Activated B cell treated with CpG ODN at 0.5 μM for 24 hours (primary cell): Measurements from ENCODE around the gene SLC35E1. TPM values are rescaled to one million over a fixed set of nuclear protein-coding genes. Genes with fewer than 3 reads are reported as not detected.
A peak's percentile ranks its signal among the peaks of the same experiment; 100 is the strongest.

ENCODE experiments used
- ATAC-seq: fragments of 200-7000 bp; cut with Tn5 transposase; one replicate; pipeline ENCODE4 v1.10.0; 2021; ENCODE audit warnings: low read depth, mild to moderate bottlenecking, moderate library complexity
- CTCF ChIA-PET: fragments of 350-600 bp; sonication (Branson Sonifier 250); formaldehyde crosslinking; loops from one replicate; lab custom pipeline; 2021; ENCODE audit warnings: antibody characterized with exemption; lab: Charles Lee
- POLR2A ChIA-PET: fragments of 350-600 bp; sonication (Branson Sonifier 250); formaldehyde crosslinking; loops from one replicate; lab custom pipeline; 2021; ENCODE audit warnings: antibody characterized with exemption; lab: Charles Lee
- DNase-seq: peaks from one replicate; pipeline ENCODE4 v3.0.0; 2022
- H3K27ac Mint-ChIP-seq: one replicate; pipeline ENCODE4 v1.8.0; 2020; ENCODE audit warnings: mixed read lengths
- H3K27me3 Mint-ChIP-seq: one replicate; pipeline ENCODE4 v1.8.0; 2021; ENCODE audit warnings: mixed read lengths
- H3K36me3 Mint-ChIP-seq: one replicate; pipeline ENCODE4 v1.8.0; 2021; ENCODE audit warnings: low read depth, mixed read lengths
- H3K4me1 Mint-ChIP-seq: one replicate; pipeline ENCODE4 v1.8.0; 2021; ENCODE audit warnings: mixed read lengths
- H3K4me3 Mint-ChIP-seq: one replicate; pipeline ENCODE4 v1.8.0; 2020; ENCODE audit warnings: mild to moderate bottlenecking, mixed read lengths
- H3K9me3 Mint-ChIP-seq: one replicate; pipeline ENCODE4 v1.8.0; 2020; ENCODE audit warnings: mixed read lengths
- intact Hi-C: fragments of 100-400 bp; cut with micrococcal nuclease; formaldehyde crosslinking; loops from one replicate; pipeline ENCODE4 v1.15.1; 2024
- total RNA-seq: library from RNA; stranded (reverse); gene quantifications from 2 replicates; pipeline ENCODE4 v1.2.3, GENCODE V29; 2022
- TF ChIP-seq, protein P1 (sequence below): fragments of 200-600 bp; IDR thresholded peaks from one replicate; pipeline ENCODE4 v1.8.0; 2022; ENCODE audit warnings: antibody characterized with exemption, mild to moderate bottlenecking

The SLC35E1 gene
- total RNA-seq, 1 donor from 2014 or later: 51.7 TPM

DNA sequence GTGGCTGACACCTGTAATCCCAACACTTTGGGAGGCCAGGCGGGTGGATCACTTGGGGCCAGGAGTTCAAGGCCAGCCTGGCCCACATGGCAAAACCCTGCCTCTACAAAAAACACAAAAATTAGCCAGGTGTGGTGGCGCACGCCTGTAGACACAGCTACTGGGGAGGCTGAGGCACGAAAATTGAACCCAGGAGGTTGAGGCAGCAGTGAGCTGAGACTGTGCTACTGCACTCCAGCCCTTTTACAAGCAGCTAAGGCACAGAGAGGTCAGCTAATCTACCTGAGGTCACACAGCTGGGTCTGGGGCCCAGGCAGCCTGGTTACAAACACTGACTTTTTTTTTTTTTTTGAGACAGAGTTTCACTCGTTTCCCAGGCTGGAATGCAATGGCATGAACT, 28.6 kb upstream of the SLC35E1 start:
- DNase-seq (no peak), ATAC-seq (no peak)
- ChIA-PET CTCF (no interaction called here), POLR2A (interaction anchor here (0.7 to 5.5 kb wide), 3 partner anchors 12 to 483 kb away, joined by 3 to 35 read pairs (median 4); no protein-coding TSS in a partner anchor)
- H3K4me3 Mint-ChIP-seq: no peak overlapping the region
- intact Hi-C loops: no loop called here
- H3K27ac Mint-ChIP-seq: no peak overlapping the region
- H3K9me3 Mint-ChIP-seq: no peaks in the 10 kb centered on the region
- peaks cover 15% of the 10 kb centered on the region for H3K36me3 Mint-ChIP-seq
- peaks cover 59% of the 10 kb centered on the region for H3K4me1 Mint-ChIP-seq
- H3K27me3 Mint-ChIP-seq: no peaks in the 10 kb centered on the region
- TF ChIP-seq, protein P1, sequence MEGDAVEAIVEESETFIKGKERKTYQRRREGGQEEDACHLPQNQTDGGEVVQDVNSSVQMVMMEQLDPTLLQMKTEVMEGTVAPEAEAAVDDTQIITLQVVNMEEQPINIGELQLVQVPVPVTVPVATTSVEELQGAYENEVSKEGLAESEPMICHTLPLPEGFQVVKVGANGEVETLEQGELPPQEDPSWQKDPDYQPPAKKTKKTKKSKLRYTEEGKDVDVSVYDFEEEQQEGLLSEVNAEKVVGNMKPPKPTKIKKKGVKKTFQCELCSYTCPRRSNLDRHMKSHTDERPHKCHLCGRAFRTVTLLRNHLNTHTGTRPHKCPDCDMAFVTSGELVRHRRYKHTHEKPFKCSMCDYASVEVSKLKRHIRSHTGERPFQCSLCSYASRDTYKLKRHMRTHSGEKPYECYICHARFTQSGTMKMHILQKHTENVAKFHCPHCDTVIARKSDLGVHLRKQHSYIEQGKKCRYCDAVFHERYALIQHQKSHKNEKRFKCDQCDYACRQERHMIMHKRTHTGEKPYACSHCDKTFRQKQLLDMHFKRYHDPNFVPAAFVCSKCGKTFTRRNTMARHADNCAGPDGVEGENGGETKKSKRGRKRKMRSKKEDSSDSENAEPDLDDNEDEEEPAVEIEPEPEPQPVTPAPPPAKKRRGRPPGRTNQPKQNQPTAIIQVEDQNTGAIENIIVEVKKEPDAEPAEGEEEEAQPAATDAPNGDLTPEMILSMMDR: no peak

DNA sequence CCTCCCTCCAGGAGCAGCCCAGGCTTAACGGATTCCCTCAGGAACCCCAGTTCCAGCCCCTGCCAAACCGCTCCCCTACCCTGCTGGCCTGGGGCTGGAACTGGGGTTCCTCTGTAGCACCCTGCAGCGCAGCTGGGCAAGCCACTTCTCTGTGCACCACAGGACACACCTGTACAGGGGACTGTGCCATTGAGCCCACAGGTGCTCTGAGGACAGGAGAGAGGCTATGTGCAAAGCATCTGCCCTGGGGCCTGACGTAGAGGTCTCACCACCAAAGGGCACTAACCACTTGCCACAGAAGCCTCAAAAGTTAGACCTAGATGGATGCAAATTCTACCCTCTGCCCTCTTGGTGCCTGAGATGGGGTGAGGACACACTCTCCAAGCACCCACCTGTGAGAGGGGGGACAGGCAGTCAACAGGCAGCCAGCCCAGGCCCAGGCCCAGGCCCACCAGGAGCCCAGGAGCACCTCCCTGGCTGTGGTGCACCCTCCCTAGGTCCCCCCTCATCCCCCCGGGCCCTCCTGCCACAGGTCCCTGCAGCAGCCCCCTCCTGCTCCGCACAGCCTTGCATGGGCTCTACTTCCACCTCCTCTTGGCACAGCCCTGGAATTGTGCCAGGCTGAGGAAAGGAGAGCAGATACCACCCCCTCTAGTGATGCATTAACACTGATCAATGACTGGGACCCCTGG, 27.6 kb upstream of the SLC35E1 start:
- peaks cover 59% of the 10 kb centered on the region for H3K4me1 Mint-ChIP-seq

DNA sequence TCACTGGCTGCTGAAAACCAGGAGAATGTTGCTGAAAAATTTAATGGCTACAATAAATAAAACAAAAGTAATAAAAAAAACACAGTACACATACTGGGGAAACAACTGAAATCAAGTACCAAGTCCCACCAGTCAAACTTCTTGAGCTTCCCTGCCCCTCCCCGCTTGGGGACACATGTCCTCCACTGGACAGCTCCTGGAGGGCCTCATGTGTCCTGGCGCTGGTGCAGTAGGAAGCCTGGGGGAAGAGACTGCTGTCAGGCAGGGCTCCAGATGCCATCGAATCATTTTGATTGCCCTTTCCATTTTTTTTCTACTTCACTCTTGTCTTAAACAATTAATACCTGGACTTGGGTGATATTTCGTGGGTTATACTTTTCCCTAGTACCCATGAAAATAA, 26.6 kb upstream of the SLC35E1 start:
- Mint-ChIP-seq H3K4me1 (peaks cover 59% of the 10 kb centered on the region), H3K4me3 (no peak overlapping the region), H3K27ac (no peak overlapping the region), H3K9me3 (no peaks in the 10 kb centered on the region), H3K27me3 (no peaks in the 10 kb centered on the region), H3K36me3 (peaks cover 7% of the 10 kb centered on the region)
- POLR2A ChIA-PET: interaction anchor here (0.6 to 5.5 kb wide), 3 partner anchors 10 to 26 kb away, joined by 3 to 35 read pairs (median 7); no protein-coding TSS in a partner anchor
- DNase-seq: no peak
- TF ChIP-seq, protein P1: no peak
- CTCF ChIA-PET: interaction anchor here (0.6 kb wide), 1 partner anchor 18 kb away, joined by 3 read pairs; no protein-coding TSS in a partner anchor
- intact Hi-C loops: no loop called here
- ATAC-seq: no peak

More for the DNA sequence above, 27.6 kb upstream of the SLC35E1 start:
- Mint-ChIP-seq H3K9me3 (no peaks in the 10 kb centered on the region), H3K27ac (peak overlapping the region; percentile 41), H3K4me3 (no peak overlapping the region), H3K27me3 (no peaks in the 10 kb centered on the region), H3K36me3 (peaks cover 9% of the 10 kb centered on the region)
- ChIA-PET POLR2A (interaction anchor here (1.7 to 5.5 kb wide), 2 partner anchors 11 to 15 kb away, joined by 7 to 35 read pairs; no protein-coding TSS in a partner anchor), CTCF (no interaction called here)
- intact Hi-C loops: no loop called here
- ATAC-seq: peak; percentile 37
- no peak for DNase-seq
- TF ChIP-seq, protein P1: no peak

DNA sequence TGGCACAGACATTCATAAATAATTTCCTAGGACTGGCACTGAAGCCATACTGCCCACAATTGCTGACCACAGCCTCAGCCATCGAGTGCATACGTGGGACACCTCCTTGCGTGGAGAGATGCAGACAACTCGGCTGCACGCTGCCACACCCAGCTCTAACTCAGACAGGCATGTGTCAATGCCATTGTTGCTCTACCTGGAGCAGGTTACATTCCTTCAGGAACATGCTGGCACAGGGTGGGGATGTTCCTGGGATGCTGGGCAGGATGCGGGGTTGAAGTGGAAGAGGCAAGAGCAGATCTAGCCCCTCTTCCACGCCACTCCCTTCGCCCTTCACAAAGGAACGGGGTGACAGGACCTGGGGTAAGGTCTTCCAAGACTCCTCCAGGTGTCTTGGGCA, 24.2 kb upstream of the SLC35E1 start:
- Mint-ChIP-seq H3K27ac (peak overlapping the region; percentile 0), H3K4me1 (peaks cover 77% of the 10 kb centered on the region), H3K9me3 (no peaks in the 10 kb centered on the region), H3K36me3 (peaks cover 7% of the 10 kb centered on the region), H3K27me3 (no peaks in the 10 kb centered on the region), H3K4me3 (no peak overlapping the region)
- POLR2A ChIA-PET: interaction anchor here (2.4 to 5.4 kb wide), 2 partner anchors 9 to 13 kb away, joined by 9 to 59 read pairs; no protein-coding TSS in a partner anchor
- intact Hi-C loops: no loop called here
- ATAC-seq: no peak
- TF ChIP-seq, protein P1: no peak
- no peak for DNase-seq
- CTCF ChIA-PET: no interaction called here

DNA sequence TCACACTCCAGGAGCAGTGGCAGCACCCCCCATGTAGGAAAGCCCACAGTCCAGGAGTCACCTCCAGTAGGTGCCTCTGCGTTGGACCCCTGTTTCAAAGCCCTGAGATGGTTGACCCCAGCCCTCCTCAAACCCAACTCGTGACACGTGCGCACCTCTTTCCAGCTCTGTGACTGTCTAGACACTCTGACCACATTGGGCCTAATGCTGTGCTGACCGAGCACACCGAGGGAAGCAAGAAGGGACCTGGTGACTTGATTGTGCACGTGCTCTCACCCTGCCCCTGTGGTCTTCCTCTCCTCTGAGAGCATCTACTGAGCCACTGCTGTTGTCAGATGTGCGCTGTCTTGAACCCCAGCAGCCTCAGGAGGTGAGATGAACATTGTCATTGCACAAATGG, 22.9 kb upstream of the SLC35E1 start:
- DNase-seq: no peak
- ChIA-PET POLR2A (interaction anchor here (0.6 to 5.4 kb wide), 4 partner anchors 8 to 23 kb away, joined by 3 to 59 read pairs (median 8); no protein-coding TSS in a partner anchor), CTCF (no interaction called here)
- H3K36me3 Mint-ChIP-seq: peaks cover 7% of the 10 kb centered on the region
- TF ChIP-seq, protein P1: no peak
- intact Hi-C loops: no loop called here
- H3K27me3 Mint-ChIP-seq: no peaks in the 10 kb centered on the region
- ATAC-seq: no peak
- H3K4me1 Mint-ChIP-seq: peaks cover 82% of the 10 kb centered on the region
- H3K4me3 Mint-ChIP-seq: peak overlapping the region; percentile 73
- peak overlapping the region; percentile 89 for H3K27ac Mint-ChIP-seq
- H3K9me3 Mint-ChIP-seq: no peaks in the 10 kb centered on the region
